HL-60 (cell line): ENCODE results near the gene NF1.
"Not testable (repeated sequence)": the region's sequence is repeated elsewhere in the genome, so short reads cannot be mapped to it uniquely, and the experiment has no call there.

Source experiments
- DNase-seq, 2 experiments: peaks; one replicate each; pipeline ENCODE4 v3.0.0-alpha.2; 2010 to 2020; ENCODE audit warnings: low read depth in 1 of 2, low spot score in 1 of 2
- H3K27ac ChIP-seq: fragments of 250-450 bp; sonication (Bioruptor Pico); replicated peaks from 2 replicates; pipeline ENCODE4 v1.5.1; 2020; ENCODE audit warnings: mild to moderate bottlenecking, moderate library complexity
- H3K27me3 ChIP-seq: fragments of 250-450 bp; sonication (Bioruptor Pico); 2 replicates; pipeline ENCODE4 v1.5.1; 2021; ENCODE audit warnings: mild to moderate bottlenecking, moderate library complexity; ENCODE audit not compliant: insufficient read depth, poor library complexity, severe bottlenecking
- H3K4me3 ChIP-seq: replicated peaks from 2 replicates; pipeline ENCODE4 v1.5.1; 2011; ENCODE audit warnings: mild to moderate bottlenecking, control low read depth, low read length; ENCODE audit not compliant: insufficient read depth
- CTCF ChIP-seq: IDR thresholded peaks from one replicate; pipeline ENCODE4 v1.5.1; 2011; ENCODE audit warnings: low read length, control low read depth, inconsistent platforms; ENCODE audit not compliant: insufficient read depth
- GABPA ChIP-seq: IDR thresholded peaks from 2 replicates; pipeline ENCODE4 v1.6.1; 2012; ENCODE audit warnings: low read depth
- POLR2AphosphoS5 ChIP-seq: IDR thresholded peaks from 2 replicates; pipeline ENCODE4 v1.6.1; 2012; ENCODE audit warnings: low read depth
- REST ChIP-seq: IDR thresholded peaks from 2 replicates; pipeline ENCODE4 v1.6.1; 2012; ENCODE audit warnings: low read depth; ENCODE audit not compliant: insufficient replicate concordance
- SPI1 ChIP-seq: IDR thresholded peaks from 2 replicates; pipeline ENCODE4 v1.6.1; 2012; ENCODE audit warnings: low read depth, mild to moderate bottlenecking, borderline replicate concordance

Gene NF1

GRCh38 chr17:31339906-31340661 is 245.3 kb downstream of the NF1 start:
- Histone ChIP-seq H3K4me3 (no peak overlapping the region), H3K27me3 (no peaks in the 10 kb centered on the region), H3K27ac (no peak overlapping the region)
- TF ChIP-seq REST (no peak), POLR2AphosphoS5 (no peak), CTCF (no peak), GABPA (no peak), SPI1 (no peak)
- no peak for DNase-seq

GRCh38 chr17:31345191-31345747 is 250.5 kb downstream of the NF1 start:
- not testable (repeated sequence) for H3K4me3 ChIP-seq, H3K27me3 ChIP-seq, H3K27ac ChIP-seq, DNase-seq

GRCh38 chr17:31349454-31349853 is 254.7 kb downstream of the NF1 start:
- TF ChIP-seq CTCF: no peak
- no peak for TF ChIP-seq POLR2AphosphoS5
- no peak for TF ChIP-seq SPI1
- no peak for TF ChIP-seq REST
- Histone ChIP-seq H3K27me3 (no peaks in the 10 kb centered on the region), H3K4me3 (no peak overlapping the region), H3K27ac (no peak overlapping the region)
- DNase-seq: no peak

- no peak for DNase-seq
- no peaks in the 10 kb centered on the region for H3K27me3 ChIP-seq
- no peak for TF ChIP-seq GABPA
- TF ChIP-seq CTCF: no peak
- TF ChIP-seq SPI1: no peak
- TF ChIP-seq POLR2AphosphoS5: no peak
- TF ChIP-seq REST: no peak
- no peak overlapping the region for H3K27ac ChIP-seq
- no peak overlapping the region for H3K4me3 ChIP-seq
Measured at GRCh38 chr17:31355935-31356334, 261.2 kb downstream of the NF1 start.
